ENCODE measurements around the gene NGDN.

DNA sequence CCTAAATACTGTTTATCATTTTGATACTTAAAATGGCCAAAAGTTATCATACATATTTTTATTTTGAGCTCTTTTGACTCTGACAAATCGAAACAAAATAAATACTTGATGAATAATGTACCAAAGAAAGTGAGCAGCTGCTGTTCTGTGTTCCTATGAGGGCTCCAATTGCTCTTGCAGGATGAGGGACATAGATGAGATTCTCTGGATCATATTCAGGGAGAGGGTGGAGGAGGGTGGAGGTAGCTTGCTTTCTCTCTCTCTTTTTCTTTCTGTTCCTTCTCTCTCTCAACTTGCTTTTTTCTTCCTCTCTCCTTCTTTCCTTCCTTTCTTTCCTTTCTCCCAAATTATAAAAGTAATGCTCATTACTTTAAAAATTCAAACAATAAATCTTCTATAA, 25.2 kb upstream of the NGDN start:
- TF ChIP-seq, protein P1, sequence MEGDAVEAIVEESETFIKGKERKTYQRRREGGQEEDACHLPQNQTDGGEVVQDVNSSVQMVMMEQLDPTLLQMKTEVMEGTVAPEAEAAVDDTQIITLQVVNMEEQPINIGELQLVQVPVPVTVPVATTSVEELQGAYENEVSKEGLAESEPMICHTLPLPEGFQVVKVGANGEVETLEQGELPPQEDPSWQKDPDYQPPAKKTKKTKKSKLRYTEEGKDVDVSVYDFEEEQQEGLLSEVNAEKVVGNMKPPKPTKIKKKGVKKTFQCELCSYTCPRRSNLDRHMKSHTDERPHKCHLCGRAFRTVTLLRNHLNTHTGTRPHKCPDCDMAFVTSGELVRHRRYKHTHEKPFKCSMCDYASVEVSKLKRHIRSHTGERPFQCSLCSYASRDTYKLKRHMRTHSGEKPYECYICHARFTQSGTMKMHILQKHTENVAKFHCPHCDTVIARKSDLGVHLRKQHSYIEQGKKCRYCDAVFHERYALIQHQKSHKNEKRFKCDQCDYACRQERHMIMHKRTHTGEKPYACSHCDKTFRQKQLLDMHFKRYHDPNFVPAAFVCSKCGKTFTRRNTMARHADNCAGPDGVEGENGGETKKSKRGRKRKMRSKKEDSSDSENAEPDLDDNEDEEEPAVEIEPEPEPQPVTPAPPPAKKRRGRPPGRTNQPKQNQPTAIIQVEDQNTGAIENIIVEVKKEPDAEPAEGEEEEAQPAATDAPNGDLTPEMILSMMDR (IDR thresholded peaks at IDR 0.05) = no peak
- no peak for TF ChIP-seq POLR2A (IDR thresholded peaks at IDR 0.05)

Measured in adrenal gland (tissue), 5 donors.